ENCODE results near the gene ZC2HC1C. TPM values are rescaled to one million over a fixed set of nuclear protein-coding genes. Genes with fewer than 3 reads are reported as not detected.
"Not testable (repeated sequence)": the region's sequence is repeated elsewhere in the genome, so short reads cannot be mapped to it uniquely, and the experiment has no call there.

ZC2HC1C gene
- total RNA-seq, 1 donor from 2014 or later, result 10.5 TPM

- intact Hi-C loops (cut with micrococcal nuclease), result loop anchor here (10.0 kb wide), 1 partner anchor 119 kb away; no protein-coding TSS in a partner anchor
- TF ChIP-seq CTCF (IDR thresholded peaks at IDR 0.05; ENCODE audit: borderline replicate concordance), result no peak
- Histone ChIP-seq H3K27me3 (ENCODE audit: low read depth) (no peaks in the 10 kb centered on the region), H3K4me1 (peaks cover 48% of the 10 kb centered on the region), H3K4me3 (peak overlapping the region; percentile 91), H3K36me3 (no peaks in the 10 kb centered on the region), H3K9me3 (replicated peaks) (peaks cover 6% of the 10 kb centered on the region), H3K27ac (replicated peaks) (peak overlapping the region; percentile 81)
- no peak for DNase-seq
Observed at GRCh38 chr14:75064205-75064567, 5.3 kb upstream of the ZC2HC1C start.

GRCh38 chr14:75066691-75067090 is 2.8 kb upstream of the ZC2HC1C start:
- Histone ChIP-seq H3K27ac (replicated peaks) (no peak overlapping the region), H3K27me3 (ENCODE audit: low read depth) (no peaks in the 10 kb centered on the region), H3K4me3 (no peak overlapping the region), H3K36me3 (no peaks in the 10 kb centered on the region), H3K9me3 (replicated peaks) (no peaks in the 10 kb centered on the region), H3K4me1 (peaks cover 70% of the 10 kb centered on the region)
- no peak for DNase-seq
- intact Hi-C loops (cut with micrococcal nuclease), result loop anchor here (10.0 kb wide), 1 partner anchor 122 kb away; no protein-coding TSS in a partner anchor
- no peak for TF ChIP-seq CTCF (IDR thresholded peaks at IDR 0.05; ENCODE audit: borderline replicate concordance)

GRCh38 chr14:75067212-75067611 is 2.2 kb upstream of the ZC2HC1C start:
- Histone ChIP-seq H3K36me3 (no peaks in the 10 kb centered on the region), H3K4me1 (peaks cover 75% of the 10 kb centered on the region), H3K4me3 (peak overlapping the region; percentile 70), H3K9me3 (replicated peaks) (no peaks in the 10 kb centered on the region), H3K27ac (replicated peaks) (peak overlapping the region; percentile 96), H3K27me3 (ENCODE audit: low read depth) (no peaks in the 10 kb centered on the region)
- intact Hi-C loops (cut with micrococcal nuclease), result loop anchor here (10.0 kb wide), 1 partner anchor 122 kb away; no protein-coding TSS in a partner anchor
- no peak for TF ChIP-seq CTCF (IDR thresholded peaks at IDR 0.05; ENCODE audit: borderline replicate concordance)
- DNase-seq, result no peak

- Histone ChIP-seq H3K4me1 (peaks cover 81% of the 10 kb centered on the region), H3K4me3 (peak overlapping the region; percentile 70), H3K27ac (replicated peaks) (peak overlapping the region; percentile 96)
- not testable (repeated sequence) for H3K27me3 ChIP-seq (ENCODE audit: low read depth); DNase-seq; H3K36me3 ChIP-seq; H3K9me3 ChIP-seq (replicated peaks)
- intact Hi-C loops (cut with micrococcal nuclease), result loop anchor here (10.0 kb wide), 1 partner anchor 123 kb away; no protein-coding TSS in a partner anchor
Observed at GRCh38 chr14:75067765-75068164, 1.7 kb upstream of the ZC2HC1C start.

GRCh38 chr14:75068294-75069120 is 934 bp upstream of the ZC2HC1C start:
- peaks cover 82% of the 10 kb centered on the region for H3K4me1 ChIP-seq
- H3K9me3 ChIP-seq (replicated peaks), result no peaks in the 10 kb centered on the region
- no peaks in the 10 kb centered on the region for H3K27me3 ChIP-seq (ENCODE audit: low read depth)
- intact Hi-C loops (cut with micrococcal nuclease), result loop anchor here (10.0 kb wide), 1 partner anchor 124 kb away; no protein-coding TSS in a partner anchor
- no peak for TF ChIP-seq CTCF (IDR thresholded peaks at IDR 0.05; ENCODE audit: borderline replicate concordance)
- H3K4me3 ChIP-seq, result peak overlapping the region; percentile 70
- H3K36me3 ChIP-seq, result no peaks in the 10 kb centered on the region
- no peak for DNase-seq
- H3K27ac ChIP-seq (replicated peaks), result peak overlapping the region; percentile 96

GRCh38 chr14:75069811-75070145 is 337 bp downstream of the ZC2HC1C start:
- intact Hi-C loops (cut with micrococcal nuclease), result loop anchor here (10.0 kb wide), 1 partner anchor 125 kb away; no protein-coding TSS in a partner anchor
- Histone ChIP-seq H3K36me3 (no peaks in the 10 kb centered on the region), H3K27me3 (ENCODE audit: low read depth) (no peaks in the 10 kb centered on the region), H3K4me3 (peak overlapping the region; percentile 70), H3K4me1 (peaks cover 78% of the 10 kb centered on the region), H3K9me3 (replicated peaks) (no peaks in the 10 kb centered on the region), H3K27ac (replicated peaks) (peak overlapping the region; percentile 96)
- no peak for TF ChIP-seq CTCF (IDR thresholded peaks at IDR 0.05; ENCODE audit: borderline replicate concordance)
- DNase-seq, result no peak

Measured in left ventricle myocardium inferior (tissue), 1 donor.